ENCODE measurements around the gene FAM200A. TPM values are rescaled to one million over a fixed set of nuclear protein-coding genes. Genes with fewer than 3 reads are reported as not detected.
"Not testable (repeated sequence)": the region's sequence is repeated elsewhere in the genome, so short reads cannot be mapped to it uniquely, and the experiment has no call there.

FAM200A gene
- total RNA-seq, 1 experiment from 2014 or later, result 4.7 TPM

- POLR2A ChIA-PET, result no interaction called here
- H3K9me3 ChIP-seq (ENCODE audit: control insufficient read depth in 1 of 2, insufficient read depth in 1 of 2, low read depth in 1 of 2, low read length in 2 of 2), result no peaks in the 10 kb centered on the region
Observed at GRCh38 chr7:99573257-99573656, 21.3 kb upstream of the FAM200A start.

GRCh38 chr7:99571768-99572167 lies 19.9 kb upstream of the FAM200A start:
- H3K27me3 ChIP-seq (ENCODE audit: insufficient read depth, low read length), result no peaks in the 10 kb centered on the region
- no peak overlapping the region for H2AFZ ChIP-seq (ENCODE audit: low read depth, low read length, poor library complexity, severe bottlenecking)
- TF ChIP-seq FOSL1 (IDR thresholded peaks at IDR 0.05; ENCODE audit: low read depth) (no peak), SIN3A (IDR thresholded peaks at IDR 0.05; ENCODE audit: low read depth) (no peak), SP1 (IDR thresholded peaks at IDR 0.05; ENCODE audit: low read depth) (no peak), RAD21 (IDR thresholded peaks at IDR 0.05; ENCODE audit: low read depth) (no peak), ZNF274 (IDR thresholded peaks at IDR 0.05; ENCODE audit: low read depth, low read length) (no peak), POLR2AphosphoS5 (IDR thresholded peaks at IDR 0.05; ENCODE audit: low read depth, low read length) (no peak), CEBPB (IDR thresholded peaks at IDR 0.05; ENCODE audit: low read depth) (no peak)
- TF ChIP-seq, protein P1, sequence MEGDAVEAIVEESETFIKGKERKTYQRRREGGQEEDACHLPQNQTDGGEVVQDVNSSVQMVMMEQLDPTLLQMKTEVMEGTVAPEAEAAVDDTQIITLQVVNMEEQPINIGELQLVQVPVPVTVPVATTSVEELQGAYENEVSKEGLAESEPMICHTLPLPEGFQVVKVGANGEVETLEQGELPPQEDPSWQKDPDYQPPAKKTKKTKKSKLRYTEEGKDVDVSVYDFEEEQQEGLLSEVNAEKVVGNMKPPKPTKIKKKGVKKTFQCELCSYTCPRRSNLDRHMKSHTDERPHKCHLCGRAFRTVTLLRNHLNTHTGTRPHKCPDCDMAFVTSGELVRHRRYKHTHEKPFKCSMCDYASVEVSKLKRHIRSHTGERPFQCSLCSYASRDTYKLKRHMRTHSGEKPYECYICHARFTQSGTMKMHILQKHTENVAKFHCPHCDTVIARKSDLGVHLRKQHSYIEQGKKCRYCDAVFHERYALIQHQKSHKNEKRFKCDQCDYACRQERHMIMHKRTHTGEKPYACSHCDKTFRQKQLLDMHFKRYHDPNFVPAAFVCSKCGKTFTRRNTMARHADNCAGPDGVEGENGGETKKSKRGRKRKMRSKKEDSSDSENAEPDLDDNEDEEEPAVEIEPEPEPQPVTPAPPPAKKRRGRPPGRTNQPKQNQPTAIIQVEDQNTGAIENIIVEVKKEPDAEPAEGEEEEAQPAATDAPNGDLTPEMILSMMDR (IDR thresholded peaks at IDR 0.05 in 2 of 3, conservative IDR thresholded peaks at IDR 0.05 in 1 of 3; ENCODE audit: borderline replicate concordance in 1 of 3, insufficient read depth in 1 of 3, low read depth in 2 of 3, low read length in 2 of 3), result no peak
- peaks cover 11% of the 10 kb centered on the region for H3K79me2 ChIP-seq (ENCODE audit: insufficient read depth, low read length)
- H4K20me1 ChIP-seq (ENCODE audit: insufficient read depth), result peaks cover 3% of the 10 kb centered on the region; the same call in 1 of the 2 replicates
- ChIA-PET POLR2A (interaction anchor here (1.3 kb wide), 1 partner anchor 13 kb away, joined by 4 read pairs; the partner anchor contains the start of gene ZNF655), CTCF (no interaction called here), RAD21 (ENCODE audit: low non-redundant PET in 1 of 2, low total read pairs in 2 of 2, uncharacterized antibody in 2 of 2, unreplicated experiment in 2 of 2) (no interaction called here)
- no peak for ATAC-seq
- H3K36me3 ChIP-seq (ENCODE audit: control insufficient read depth in 1 of 2, insufficient read depth in 2 of 2, low read length in 2 of 2), result peaks cover 20 to 21% of the 10 kb centered on the region in 2 experiments; a peak in 3 of 4 replicates
- no peaks in the 10 kb centered on the region for H3K4me1 ChIP-seq (ENCODE audit: control insufficient read depth in 1 of 2, insufficient read depth in 2 of 2, low read length in 2 of 2)
- H3K9me3 ChIP-seq (ENCODE audit: control insufficient read depth in 1 of 2, insufficient read depth in 1 of 2, low read depth in 1 of 2, low read length in 2 of 2), result no peaks in the 10 kb centered on the region
- H3K9ac ChIP-seq (ENCODE audit: low read length), result no peak overlapping the region
- no peaks in the 10 kb centered on the region for H3K9me2 ChIP-seq (ENCODE audit: insufficient read depth)
- H3K27ac ChIP-seq (ENCODE audit: low read depth, low read length), result no peak overlapping the region
- BruUV-seq (replicated peaks), result no TSS peak
- DNase-seq (ENCODE audit: low read depth, low spot score), result no peak
- no peak overlapping the region for H3K4me2 ChIP-seq (ENCODE audit: low read length)
- no peak overlapping the region for H3K4me3 ChIP-seq (replicated peaks in 1 of 2; ENCODE audit: low read depth in 1 of 2, low read length in 2 of 2)
- intact Hi-C loops (cut with micrococcal nuclease), result no loop called here

More at GRCh38 chr7:99573257-99573656, 21.3 kb upstream of the FAM200A start:
- RAD21 ChIA-PET (ENCODE audit: low non-redundant PET in 1 of 2, low total read pairs in 2 of 2, uncharacterized antibody in 2 of 2, unreplicated experiment in 2 of 2), result no interaction called here
- ATAC-seq (no peak), DNase-seq (ENCODE audit: low read depth, low spot score) (no peak)
- TF ChIP-seq EZH2phosphoT487 (IDR thresholded peaks at IDR 0.05; ENCODE audit: borderline replicate concordance) (no peak), FOSL1 (IDR thresholded peaks at IDR 0.05; ENCODE audit: low read depth) (no peak), CBX3 (IDR thresholded peaks at IDR 0.05; ENCODE audit: low read depth) (no peak), CEBPB (IDR thresholded peaks at IDR 0.05; ENCODE audit: low read depth) (no peak), MAX (IDR thresholded peaks at IDR 0.05) (no peak), TCF7L2 (IDR thresholded peaks at IDR 0.05; ENCODE audit: borderline replicate concordance, extremely low read depth, insufficient read depth, insufficient read length) (no peak)
- no peak overlapping the region for H3K27ac ChIP-seq (ENCODE audit: low read depth, low read length)
- H3K4me1 ChIP-seq (ENCODE audit: control insufficient read depth in 1 of 2, insufficient read depth in 2 of 2, low read length in 2 of 2), result no peaks in the 10 kb centered on the region
- H3K9ac ChIP-seq (ENCODE audit: low read length), result no peak overlapping the region
- CTCF ChIA-PET, result no interaction called here
- H3K36me3 ChIP-seq (ENCODE audit: control insufficient read depth in 1 of 2, insufficient read depth in 2 of 2, low read length in 2 of 2), result peaks cover 20 to 21% of the 10 kb centered on the region in 2 experiments; a peak in 3 of 4 replicates
- H2AFZ ChIP-seq (ENCODE audit: low read depth, low read length, poor library complexity, severe bottlenecking), result no peak overlapping the region
- H3K4me2 ChIP-seq (ENCODE audit: low read length), result no peak overlapping the region
- peaks cover 8% of the 10 kb centered on the region; the same call in 1 of the 2 replicates for H3K79me2 ChIP-seq (ENCODE audit: insufficient read depth, low read length)
- H3K4me3 ChIP-seq (replicated peaks in 1 of 2; ENCODE audit: low read depth in 1 of 2, low read length in 2 of 2), result no peak overlapping the region
- no peaks in the 10 kb centered on the region for H3K27me3 ChIP-seq (ENCODE audit: insufficient read depth, low read length)
- H4K20me1 ChIP-seq (ENCODE audit: insufficient read depth), result peaks cover 3% of the 10 kb centered on the region; the same call in 1 of the 2 replicates
- intact Hi-C loops (cut with micrococcal nuclease), result no loop called here
- BruUV-seq (replicated peaks), result no TSS peak
- no peaks in the 10 kb centered on the region for H3K9me2 ChIP-seq (ENCODE audit: insufficient read depth)

GRCh38 chr7:99568770-99569169 lies 16.9 kb upstream of the FAM200A start:
- RAD21 ChIA-PET (ENCODE audit: low non-redundant PET in 1 of 2, low total read pairs in 2 of 2, uncharacterized antibody in 2 of 2, unreplicated experiment in 2 of 2); H3K9ac ChIP-seq (ENCODE audit: low read length); H3K27me3 ChIP-seq (ENCODE audit: insufficient read depth, low read length); CTCF ChIA-PET; DNase-seq (ENCODE audit: low read depth, low spot score); H2AFZ ChIP-seq (ENCODE audit: low read depth, low read length, poor library complexity, severe bottlenecking); BruUV-seq (replicated peaks); H4K20me1 ChIP-seq (ENCODE audit: insufficient read depth); H3K4me2 ChIP-seq (ENCODE audit: low read length); H3K4me3 ChIP-seq (replicated peaks in 1 of 2; ENCODE audit: low read depth in 1 of 2, low read length in 2 of 2); H3K9me3 ChIP-seq (ENCODE audit: control insufficient read depth in 1 of 2, insufficient read depth in 1 of 2, low read depth in 1 of 2, low read length in 2 of 2); H3K9me2 ChIP-seq (ENCODE audit: insufficient read depth); POLR2A ChIA-PET; ATAC-seq; H3K27ac ChIP-seq (ENCODE audit: low read depth, low read length); intact Hi-C loops (cut with micrococcal nuclease): not testable (repeated sequence)
- peaks cover 6 to 11% of the 10 kb centered on the region in 2 experiments for H3K4me1 ChIP-seq (ENCODE audit: control insufficient read depth in 1 of 2, insufficient read depth in 2 of 2, low read length in 2 of 2)
- H3K79me2 ChIP-seq (ENCODE audit: insufficient read depth, low read length), result peaks cover 41% of the 10 kb centered on the region
- H3K36me3 ChIP-seq (ENCODE audit: control insufficient read depth in 1 of 2, insufficient read depth in 2 of 2, low read length in 2 of 2), result peaks cover 39 to 46% of the 10 kb centered on the region in 2 experiments

Data from HCT116 (cell line).